HG02588 (cell line): ENCODE data around the gene ZNF578.
"Not testable (repeated sequence)": the region's sequence is repeated elsewhere in the genome, so short reads cannot be mapped to it uniquely, and the experiment has no call there.

Source experiments
- ATAC-seq: cut with Tn5 transposase; IDR thresholded peaks from one replicate; pipeline ENCODE4 v1.9.1; 2021; ENCODE audit warnings: mild to moderate bottlenecking, moderate library complexity; ENCODE audit not compliant: unreplicated experiment

Gene ZNF578

GRCh38 chr19:52507266-52507665, 53.9 kb downstream of the ZNF578 start:
- ATAC-seq: no peak

- no peak for ATAC-seq
These were observed 62.8 kb downstream of the ZNF578 start for GRCh38 chr19:52516191-52516590.

GRCh38 chr19:52518646-52519045, 65.3 kb downstream of the ZNF578 start:
- ATAC-seq: no peak

GRCh38 chr19:52519175-52519574, 65.8 kb downstream of the ZNF578 start:
- not testable (repeated sequence) for ATAC-seq

GRCh38 chr19:52520013-52520412, 66.7 kb downstream of the ZNF578 start:
- ATAC-seq: no peak

GRCh38 chr19:52522551-52522950, 69.2 kb downstream of the ZNF578 start:
- no peak for ATAC-seq

- ATAC-seq: no peak
These were observed 70.7 kb downstream of the ZNF578 start for GRCh38 chr19:52524086-52524485.

- peak; percentile 85 for ATAC-seq
These were observed 74.0 kb downstream of the ZNF578 start, which contains the start of gene ZNF808 for GRCh38 chr19:52527134-52527955. Gene ZNF808, plus strand, starts transcription at chr19:52527668. Its CDS starts 15,617 bp downstream, at chr19:52543285.

GRCh38 chr19:52527956-52528351, 74.6 kb downstream of the ZNF578 start:
- peak; percentile 9 for ATAC-seq

GRCh38 chr19:52532480-52532879, 79.1 kb downstream of the ZNF578 start:
- no peak for ATAC-seq

- no peak for ATAC-seq
These were observed 80.5 kb downstream of the ZNF578 start for GRCh38 chr19:52533901-52534300.

GRCh38 chr19:52535385-52535770, 82.0 kb downstream of the ZNF578 start:
- ATAC-seq: not testable (repeated sequence)

- peak; percentile 84 for ATAC-seq
These were observed 82.6 kb downstream of the ZNF578 start for GRCh38 chr19:52535771-52536447.

- ATAC-seq: no peak
These were observed 83.1 kb downstream of the ZNF578 start for GRCh38 chr19:52536448-52536800.

GRCh38 chr19:52538815-52539214, 85.5 kb downstream of the ZNF578 start:
- ATAC-seq: not testable (repeated sequence)

GRCh38 chr19:52541176-52541575, 87.8 kb downstream of the ZNF578 start:
- ATAC-seq: not testable (repeated sequence)

GRCh38 chr19:52541608-52542007, 88.3 kb downstream of the ZNF578 start:
- no peak for ATAC-seq

GRCh38 chr19:52542541-52542940, 89.2 kb downstream of the ZNF578 start:
- ATAC-seq: not testable (repeated sequence)

GRCh38 chr19:52542984-52543664, 89.8 kb downstream of the ZNF578 start:
- ATAC-seq: no peak

GRCh38 chr19:52554216-52554971, 101.0 kb downstream of the ZNF578 start:
- no peak for ATAC-seq
